Spleen (tissue), 11 donors: ENCODE data around the gene EIF4G1. TPM values are rescaled to one million over a fixed set of nuclear protein-coding genes. Genes with fewer than 3 reads are reported as not detected.

ENCODE experiments used
- DNase-seq: peaks from one replicate; pipeline ENCODE4 v3.0.0-alpha.2; 2020
- H3K27ac ChIP-seq, 8 donors: fragments of 200-600 bp; sonication (generic) in 7 of 8; 1 replicate in 4 of 8; 2 replicates in 4 of 8; pipeline versions ENCODE4 v1.5.0 to v1.8.0; 2016 to 2021; ENCODE audit warnings: inconsistent platforms in 4 of 8, mild to moderate bottlenecking in 4 of 8, moderate library complexity in 1 of 8
- H3K27me3 ChIP-seq, 7 donors: fragments of 200-600 bp; sonication (generic) in 6 of 7; replicated peaks in 1 of 7; 1 replicate in 4 of 7; 2 replicates in 3 of 7; pipeline versions ENCODE4 v1.5.0 to v1.8.0; 2016 to 2021; ENCODE audit warnings: inconsistent platforms in 3 of 7, mild to moderate bottlenecking in 1 of 7
- H3K36me3 ChIP-seq, 6 donors: fragments of 200-600 bp; sonication (generic) in 5 of 6; 1 replicate in 4 of 6; 2 replicates in 2 of 6; pipeline versions ENCODE4 v1.5.0 to v1.8.0; 2016 to 2021; ENCODE audit warnings: inconsistent platforms in 2 of 6
- H3K4me1 ChIP-seq, 6 donors: fragments of 200-600 bp; sonication (generic) in 5 of 6; 1 replicate in 3 of 6; 2 replicates in 3 of 6; pipeline versions ENCODE4 v1.5.0 to v1.8.0; 2016 to 2021; ENCODE audit warnings: inconsistent platforms in 3 of 6
- H3K4me3 ChIP-seq, 8 donors: fragments of 200-600 bp; sonication (generic) in 7 of 8; 1 replicate in 4 of 8; 2 replicates in 4 of 8; pipeline versions ENCODE4 v1.5.0 to v1.8.0; 2016 to 2021; ENCODE audit warnings: inconsistent platforms in 4 of 8, mild to moderate bottlenecking in 4 of 8, moderate library complexity in 2 of 8
- H3K9me3 ChIP-seq, 8 donors: fragments of 200-600 bp; sonication (generic) in 7 of 8; 1 replicate in 4 of 8; 2 replicates in 4 of 8; pipeline versions ENCODE4 v1.5.0 to v1.8.0; 2016 to 2021; ENCODE audit warnings: inconsistent platforms in 4 of 8
- CTCF ChIP-seq, 11 experiments: fragments of 200-600 bp in 7 of 11; fragments of 450-650 bp in 4 of 11; sonication (generic) in 4 of 11; IDR thresholded peaks in 8 of 11; conservative IDR thresholded peaks in 3 of 11; 1 replicate in 7 of 11; 2 replicates in 4 of 11; pipeline versions ENCODE4 v1.4.0 to v1.8.0; 2016 to 2021; ENCODE audit warnings: antibody characterized with exemption in 11 of 11, inconsistent platforms in 4 of 11, mild to moderate bottlenecking in 1 of 11
- POLR2A ChIP-seq, 3 donors: fragments of 450-650 bp; IDR thresholded peaks; one replicate each; pipeline ENCODE4 v1.5.1; 2017; ENCODE audit warnings: antibody characterized with exemption in 3 of 3, mild to moderate bottlenecking in 1 of 3
- POLR2AphosphoS5 ChIP-seq, 3 donors: sonication (generic); formaldehyde crosslinking; IDR thresholded peaks; one replicate each; pipeline ENCODE4 v1.5.1; 2017; ENCODE audit warnings: antibody characterized with exemption in 3 of 3
- WGBS, 5 donors: extraction: QIAGEN DNeasy Blood & Tissue Kit in 3 of 5; methylation state at CpG; one replicate each; pipeline versions ENCODE4 v1.1.5 to v1.1.7; 2013 to 2018; 5-methylcytosine and 5-hydroxymethylcytosine counted together
- intact Hi-C: fragments of 100-400 bp; cut with DNase I; formaldehyde crosslinking; loops from one replicate; pipeline ENCODE4 v1.15.0; 2023; ENCODE audit warnings: low total_unique reads
- polyA plus RNA-seq, 3 donors: library from polyadenylated mRNA; stranded (reverse); fragments of 200-250 nt; gene quantifications; one replicate each; pipeline ENCODE4 v1.2.1, GENCODE V29; 2013
- small RNA-seq, 4 donors: library from RNA; depleted of rRNA; stranded (forward); fragments of <200 nt; gene quantifications; one replicate each; pipeline ENCODE3, GENCODE V24; 2016
- total RNA-seq, 7 donors: library from RNA; depleted of rRNA in 3 of 7; stranded (reverse); fragments of >200 nt in 3 of 7; fragmentation: NEBNext Ultra II Directional in 4 of 7; extraction: Animal tissue kit (Norgen Biotek cat#: 25700) in 4 of 7; gene quantifications; one replicate each; pipeline versions ENCODE4 v1.1.0 to v1.2.1, GENCODE V29; 2016 to 2021
- donor health status: healthy with polysubstance abuse.
- donor health status: DM: no; HTN: no; CAD: no; lungs with moderate emphysema.
- donor health status: DM: no; HTN: no; CAD: no.
- donor health status: Bipolar disorder and iron deficiency.
- donor health status: healthy.
- donor health status: DM: no; HTN: no; CAD: no.
- donor health status: DM: yes; HTN: yes; CAD: no.

EIF4G1 gene
- total and polyA plus RNA-seq, 10 donors = 83.4 to 294 (median 230) TPM

- no peak for DNase-seq
- H3K4me1 ChIP-seq = peaks cover 7 to 37% (median 16%) of the 10 kb centered on the region in 6 donors
- H3K4me3 ChIP-seq = no peak overlapping the region
- peaks cover 0 to 72% (median 36%) of the 10 kb centered on the region in 7 donors for H3K27me3 ChIP-seq
- WGBS, 5 donors = 90 to 96% (median 94%) methylated on average over 15 of the region's 15 CpGs
- no peak overlapping the region for H3K27ac ChIP-seq
- no peaks in the 10 kb centered on the region for H3K9me3 ChIP-seq
- TF ChIP-seq POLR2A (IDR thresholded peaks at IDR 0.05) (no peak), POLR2AphosphoS5 (IDR thresholded peaks at IDR 0.05) (no peak), CTCF (IDR thresholded peaks at IDR 0.05 in 8 of 11, conservative IDR thresholded peaks at IDR 0.05 in 3 of 11) (no peak)
- intact Hi-C loops = no loop called here
- H3K36me3 ChIP-seq = peaks cover 0 to 16% (median 0%) of the 10 kb centered on the region in 6 donors
These were observed 68.8 kb downstream of the EIF4G1 start for GRCh38 chr3:184383033-184383740.

- Histone ChIP-seq H3K4me3 (no peak overlapping the region), H3K27ac (no peak overlapping the region), H3K4me1 (peaks cover 7 to 33% (median 16%) of the 10 kb centered on the region in 6 donors), H3K9me3 (no peaks in the 10 kb centered on the region), H3K36me3 (peaks cover 0 to 16% (median 0%) of the 10 kb centered on the region in 6 donors), H3K27me3 (peaks cover 0 to 61% (median 26%) of the 10 kb centered on the region in 7 donors)
- no peak for TF ChIP-seq POLR2A (IDR thresholded peaks at IDR 0.05)
- TF ChIP-seq POLR2AphosphoS5 (IDR thresholded peaks at IDR 0.05) = no peak
- TF ChIP-seq CTCF (IDR thresholded peaks at IDR 0.05 in 8 of 11, conservative IDR thresholded peaks at IDR 0.05 in 3 of 11) = no peak
- 58 to 79% (median 68%) methylated on average over 4 to 9 of the region's 9 CpGs for WGBS, 5 donors
- intact Hi-C loops = no loop called here
- DNase-seq = no peak
These were observed 69.9 kb downstream of the EIF4G1 start for GRCh38 chr3:184384342-184384741.

Small RNA genes lying within 50 kb of the gene (small RNA-seq; reads per million reads assigned to genes)
- 1,583 to 2,395 (median 2,014) reads per million in 4 donors for gene SNORD66

Other genes with a start within 250 kb of the EIF4G1 start
- gene HTR3E, start 217.5 kb upstream of the EIF4G1 start, total RNA-seq = not detected
- gene HTR3E, start 217.5 kb upstream of the EIF4G1 start, polyA plus RNA-seq = not detected
- gene EIF2B5, start 179.2 kb upstream of the EIF4G1 start, total RNA-seq = 10 to 100 TPM; 40.4 to 50.7 (median 46.3) TPM
- 10 to 100 TPM; 40.4 to 55.7 (median 52.8) TPM for gene EIF2B5, start 179.2 kb upstream of the EIF4G1 start, polyA plus RNA-seq
- gene DVL3, start 159.2 kb upstream of the EIF4G1 start, total RNA-seq = 10 to 100 TPM; 40.3 to 67.3 (median 54.2) TPM
- gene DVL3, start 159.2 kb upstream of the EIF4G1 start, polyA plus RNA-seq = 10 to 100 TPM; 12.3 to 28.2 (median 15.8) TPM
- gene AP2M1, start 139.8 kb upstream of the EIF4G1 start, total RNA-seq = 100 to 1,000 TPM; 192 to 254 (median 204) TPM
- 100 to 1,000 TPM in 2 of 3 donors, 10 to 100 TPM in 1; 98.7 to 155 (median 137) TPM for gene AP2M1, start 139.8 kb upstream of the EIF4G1 start, polyA plus RNA-seq
- 10 to 100 TPM; 46.4 to 90.7 (median 69.8) TPM for gene ABCF3, start 128.4 kb upstream of the EIF4G1 start, total RNA-seq
- 10 to 100 TPM; 35.3 to 67.3 (median 61.2) TPM for gene ABCF3, start 128.4 kb upstream of the EIF4G1 start, polyA plus RNA-seq
- under 1 TPM in 2 of 7 donors, not detected in 5; 0.28 to 0.68 TPM for gene VWA5B2, start 85.0 kb upstream of the EIF4G1 start, total RNA-seq
- gene VWA5B2, start 85.0 kb upstream of the EIF4G1 start, polyA plus RNA-seq = under 1 TPM; 0.02 to 0.08 (median 0.03) TPM
- 10 to 100 TPM; 21.1 to 59.0 (median 28.2) TPM for gene ALG3, start 65.6 kb upstream of the EIF4G1 start, total RNA-seq
- gene ALG3, start 65.6 kb upstream of the EIF4G1 start, polyA plus RNA-seq = 10 to 100 TPM; 18.7 to 23.9 (median 22.8) TPM
- gene EEF1AKMT4, start 64.9 kb upstream of the EIF4G1 start, total RNA-seq = 1 to 10 TPM; 1.2 to 5.4 (median 3.0) TPM
- 1 to 10 TPM; 1.6 to 3.7 (median 3.5) TPM for gene EEF1AKMT4, start 64.9 kb upstream of the EIF4G1 start, polyA plus RNA-seq
- under 1 TPM in 1 of 7 donors, not detected in 6; 0.35 TPM for gene CAMK2N2, start 53.1 kb upstream of the EIF4G1 start, total RNA-seq
- gene CAMK2N2, start 53.1 kb upstream of the EIF4G1 start, polyA plus RNA-seq = under 1 TPM in 1 of 3 donors, not detected in 2; 0.08 TPM
- not detected for gene ECE2, start 38.6 kb upstream of the EIF4G1 start, total RNA-seq
- not detected for gene ECE2, start 38.6 kb upstream of the EIF4G1 start, polyA plus RNA-seq
- gene PSMD2, start 15.4 kb upstream of the EIF4G1 start, total RNA-seq = 100 to 1,000 TPM; 130 to 191 (median 142) TPM
- 10 to 100 TPM; 53.8 to 94.7 (median 62.4) TPM for gene PSMD2, start 15.4 kb upstream of the EIF4G1 start, polyA plus RNA-seq
- 10 to 100 TPM; 12.9 to 24.6 (median 15.6) TPM for gene FAM131A, start 23.0 kb downstream of the EIF4G1 start, total RNA-seq
- 10 to 100 TPM in 1 of 3 donors, 1 to 10 TPM in 2; 6.5 to 12.4 (median 6.8) TPM for gene FAM131A, start 23.0 kb downstream of the EIF4G1 start, polyA plus RNA-seq
- 1 to 10 TPM; 2.8 to 6.4 (median 3.8) TPM for gene CLCN2, start 47.0 kb downstream of the EIF4G1 start, total RNA-seq
- 1 to 10 TPM; 1.6 to 4.2 (median 2.1) TPM for gene CLCN2, start 47.0 kb downstream of the EIF4G1 start, polyA plus RNA-seq
- 100 to 1,000 TPM in 1 of 7 donors, 10 to 100 TPM in 6; 42.5 to 109 (median 55.9) TPM for gene POLR2H, start 47.1 kb downstream of the EIF4G1 start, total RNA-seq
- 100 to 1,000 TPM in 2 of 3 donors, 10 to 100 TPM in 1; 92.6 to 139 (median 114) TPM for gene POLR2H, start 47.1 kb downstream of the EIF4G1 start, polyA plus RNA-seq
- gene THPO, start 63.6 kb downstream of the EIF4G1 start, total RNA-seq = 1 to 10 TPM in 2 of 7 donors, under 1 TPM in 4, not detected in 1; 0.23 to 1.8 (median 0.74) TPM
- gene THPO, start 63.6 kb downstream of the EIF4G1 start, polyA plus RNA-seq = under 1 TPM; 0.11 to 0.42 (median 0.17) TPM
- 10 to 100 TPM; 10.8 to 26.5 (median 16.1) TPM for gene CHRD, start 65.4 kb downstream of the EIF4G1 start, total RNA-seq
- 10 to 100 TPM in 1 of 3 donors, 1 to 10 TPM in 2; 5.2 to 19.6 (median 7.0) TPM for gene CHRD, start 65.4 kb downstream of the EIF4G1 start, polyA plus RNA-seq
- 1 to 10 TPM in 4 of 7 donors, under 1 TPM in 3; 0.23 to 2.3 (median 1.3) TPM for gene EPHB3, start 247.2 kb downstream of the EIF4G1 start, total RNA-seq
- gene EPHB3, start 247.2 kb downstream of the EIF4G1 start, polyA plus RNA-seq = under 1 TPM; 0.48 to 0.98 (median 0.52) TPM